H1 (cell line): ENCODE data around the gene OR2V2. TPM values are rescaled to one million over a fixed set of nuclear protein-coding genes. Genes with fewer than 3 reads are reported as not detected.

Experiments
- CTCF ChIA-PET: fragments of 300-600 bp; sonication (Branson Sonifier 250); formaldehyde crosslinking; loops from one replicate; lab custom pipeline; 2021; ENCODE audit not compliant: partially characterized antibody; lab: Charles Lee
- POLR2A ChIA-PET: fragments of 300-600 bp; sonication (Branson Sonifier 250); formaldehyde crosslinking; loops from one replicate; lab custom pipeline; 2021; ENCODE audit warnings: inconsistent platforms; ENCODE audit not compliant: partially characterized antibody; lab: Charles Lee
- DNase-seq, 2 experiments: peaks; one replicate each; pipeline versions ENCODE4 v3.0.0 to v3.0.0-alpha.2; 2010 to 2022; ENCODE audit warnings: low spot score in 2 of 2, low read depth in 1 of 2, mixed read lengths in 1 of 2
- FAIRE-seq: peaks from 2 replicates; lab custom pipeline; 2011; peaks lifted over from hg19 to GRCh38; lab: Jason Lieb, UNC
- H2AFZ ChIP-seq: 2 replicates; pipeline ENCODE4 v1.8.1; 2012; ENCODE audit warnings: low read length, inconsistent platforms
- H2AK5ac ChIP-seq: 2 replicates; pipeline ENCODE4 v1.6.1; 2013; ENCODE audit warnings: low read depth, low read length
- H2BK120ac ChIP-seq: replicated peaks from 2 replicates; pipeline ENCODE3; 2013; ENCODE audit warnings: low read depth, low read length, inconsistent platforms
- H2BK12ac ChIP-seq: 2 replicates; pipeline ENCODE4 v1.6.1; 2013; ENCODE audit warnings: low read depth, low read length
- H2BK15ac ChIP-seq: 2 replicates; pipeline ENCODE4 v1.6.1; 2013; ENCODE audit warnings: low read length
- H2BK20ac ChIP-seq: 2 replicates; pipeline ENCODE4 v1.6.1; 2013; ENCODE audit warnings: low read length
- H2BK5ac ChIP-seq: 2 replicates; pipeline ENCODE4 v1.6.1; 2013; ENCODE audit warnings: low read depth, low read length
- H3K14ac ChIP-seq: 2 replicates; pipeline ENCODE4 v1.6.1; 2013; ENCODE audit warnings: inconsistent platforms; ENCODE audit not compliant: insufficient read length
- H3K18ac ChIP-seq: 2 replicates; pipeline ENCODE4 v1.6.1; 2013; ENCODE audit warnings: low read length; ENCODE audit errors: extremely low read depth
- H3K23ac ChIP-seq: 2 replicates; pipeline ENCODE4 v1.6.1; 2013; ENCODE audit warnings: inconsistent platforms; ENCODE audit not compliant: insufficient read length
- H3K23me2 ChIP-seq: 2 replicates; pipeline ENCODE4 v1.6.1; 2013; ENCODE audit warnings: low read depth, low read length
- H3K27ac ChIP-seq: 2 replicates; pipeline ENCODE4 v1.6.1; 2011; ENCODE audit warnings: low read depth, low read length, inconsistent platforms
- H3K27me3 ChIP-seq, 4 experiments: replicated peaks in 1 of 4; 1 replicate in 1 of 4; 2 replicates in 3 of 4; pipeline versions ENCODE4 v1.6.1 to v1.8.1; 2011 to 2013; ENCODE audit warnings: low read length in 3 of 4, mild to moderate bottlenecking in 3 of 4, inconsistent platforms in 2 of 4, mixed read lengths in 2 of 4, moderate library complexity in 1 of 4; ENCODE audit not compliant: control insufficient read depth in 3 of 4, insufficient read depth in 3 of 4; ENCODE audit errors: extremely low read depth in 1 of 4
- H3K36me3 ChIP-seq, 4 experiments: 2 replicates each; pipeline versions ENCODE4 v1.6.1 to v1.8.1; 2011 to 2013; ENCODE audit warnings: mild to moderate bottlenecking in 4 of 4, low read length in 3 of 4, moderate library complexity in 2 of 4, control low read depth in 1 of 4, inconsistent platforms in 1 of 4; ENCODE audit not compliant: insufficient read depth in 4 of 4, control insufficient read depth in 2 of 4
- H3K4ac ChIP-seq: replicated peaks from 2 replicates; pipeline ENCODE3; 2013; ENCODE audit warnings: low read length, low read depth, mixed read lengths, inconsistent platforms; ENCODE audit not compliant: insufficient read length
- H3K4me1 ChIP-seq, 4 experiments: replicated peaks in 1 of 4; 1 replicate in 1 of 4; 2 replicates in 3 of 4; pipeline versions ENCODE4 v1.6.1 to v1.8.1; 2011 to 2013; ENCODE audit warnings: low read length in 3 of 4, inconsistent platforms in 2 of 4, mixed read lengths in 1 of 4; ENCODE audit not compliant: insufficient read depth in 4 of 4, control insufficient read depth in 3 of 4
- H3K4me2 ChIP-seq, 2 experiments: 2 replicates each; pipeline versions ENCODE4 v1.6.1 to v1.8.1; 2011 to 2013; ENCODE audit warnings: low read depth in 2 of 2, low read length in 2 of 2, control low read depth in 1 of 2, inconsistent platforms in 1 of 2, mild to moderate bottlenecking in 1 of 2; ENCODE audit not compliant: insufficient read depth in 1 of 2
- H3K4me3 ChIP-seq, 4 experiments: fragments of 200-600, 300-600 bp in 1 of 4; sonication (generic), shearing (Covaris generic), sonication (Bioruptor Twin) in 1 of 4; 2 replicates each; pipeline versions ENCODE4 v1.5.1 to v1.8.1; 2011 to 2016; ENCODE audit warnings: low read length in 4 of 4, low read depth in 3 of 4, control low read depth in 2 of 4, inconsistent platforms in 2 of 4, mild to moderate bottlenecking in 2 of 4, mixed read lengths in 1 of 4, moderate library complexity in 1 of 4; ENCODE audit not compliant: insufficient read depth in 2 of 4; ENCODE audit errors: extremely low read depth in 1 of 4
- H3K56ac ChIP-seq: replicated peaks from 2 replicates; pipeline ENCODE3; 2013; ENCODE audit warnings: low read depth, mild to moderate bottlenecking, mixed read lengths, low read length, inconsistent platforms; ENCODE audit not compliant: insufficient read length
- H3K79me1 ChIP-seq: 2 replicates; pipeline ENCODE4 v1.6.1; 2013; ENCODE audit warnings: low read depth, low read length, control low read depth
- H3K79me2 ChIP-seq, 2 experiments: 2 replicates each; pipeline versions ENCODE4 v1.6.1 to v1.8.1; 2012 to 2013; ENCODE audit warnings: low read length in 2 of 2, mild to moderate bottlenecking in 2 of 2, inconsistent platforms in 1 of 2; ENCODE audit not compliant: insufficient read depth in 2 of 2, control insufficient read depth in 1 of 2
- H3K9ac ChIP-seq, 4 experiments: replicated peaks in 1 of 4; 1 replicate in 1 of 4; 2 replicates in 3 of 4; pipeline versions ENCODE4 v1.6.1 to v1.8.1; 2011 to 2013; ENCODE audit warnings: low read depth in 3 of 4, low read length in 3 of 4, control low read depth in 2 of 4, mild to moderate bottlenecking in 2 of 4, moderate library complexity in 2 of 4, inconsistent platforms in 1 of 4; ENCODE audit errors: extremely low read depth in 1 of 4
- H3K9me3 ChIP-seq, 2 experiments: 2 replicates each; pipeline versions ENCODE4 v1.6.1 to v1.8.1; 2012 to 2013; ENCODE audit warnings: mild to moderate bottlenecking in 2 of 2, moderate library complexity in 2 of 2, control low read depth in 1 of 2, inconsistent platforms in 1 of 2, low read depth in 1 of 2, low read length in 1 of 2, mixed read lengths in 1 of 2; ENCODE audit not compliant: insufficient read depth in 2 of 2
- H4K20me1 ChIP-seq, 2 experiments: replicated peaks in 1 of 2; 2 replicates each; pipeline versions ENCODE3 to v1.8.1; 2011 to 2013; ENCODE audit warnings: inconsistent platforms in 2 of 2, low read length in 2 of 2, mild to moderate bottlenecking in 1 of 2; ENCODE audit not compliant: insufficient read depth in 2 of 2, control insufficient read depth in 1 of 2
- H4K5ac ChIP-seq: 2 replicates; pipeline ENCODE4 v1.6.1; 2013; ENCODE audit warnings: low read length, low read depth, mixed read lengths, inconsistent platforms; ENCODE audit not compliant: insufficient read length
- H4K8ac ChIP-seq: 2 replicates; pipeline ENCODE4 v1.8.0; 2013; ENCODE audit warnings: mild to moderate bottlenecking, moderate library complexity, low read length, inconsistent platforms; ENCODE audit not compliant: insufficient read depth; ENCODE audit errors: extremely low read depth
- H4K91ac ChIP-seq: replicated peaks from 2 replicates; pipeline ENCODE3; 2013; ENCODE audit warnings: low read length, mixed read lengths, inconsistent platforms; ENCODE audit not compliant: insufficient read length
- ASH2L ChIP-seq: fragments of 200-600, 300-600 bp; sonication (generic); IDR thresholded peaks from one replicate; pipeline ENCODE4 v1.7.1; 2017; ENCODE audit warnings: low read length
- BCL11A ChIP-seq, 2 experiments: IDR thresholded peaks; one replicate each; pipeline ENCODE4 v1.6.1; 2011; ENCODE audit warnings: low read depth in 2 of 2, low read length in 2 of 2, mild to moderate bottlenecking in 2 of 2
- CBX8 ChIP-seq: fragments of 300-800, 300-1000 bp; sonication (generic); IDR thresholded peaks from 2 replicates; pipeline ENCODE4 v1.7.1; 2016; ENCODE audit warnings: low read depth, low read length, borderline replicate concordance
- CEBPB ChIP-seq: IDR thresholded peaks from 2 replicates; pipeline ENCODE4 v1.6.1; 2012; ENCODE audit warnings: low read depth, low read length
- CTBP2 ChIP-seq: IDR thresholded peaks from 2 replicates; pipeline ENCODE4 v1.7.0; 2011; ENCODE audit warnings: borderline replicate concordance, mild to moderate bottlenecking, moderate library complexity, mixed read lengths, low read length; ENCODE audit not compliant: insufficient read depth, insufficient read length
- EZH2 ChIP-seq: fragments of 200-600 bp; sonication (generic); IDR thresholded peaks from 2 replicates; pipeline ENCODE4 v1.7.1; 2012; ENCODE audit warnings: low read depth, mild to moderate bottlenecking, moderate library complexity, low read length, inconsistent platforms; ENCODE audit not compliant: severe bottlenecking
- KDM4A ChIP-seq: IDR thresholded peaks from one replicate; pipeline ENCODE4 v1.7.1; 2012; ENCODE audit warnings: low read depth, mild to moderate bottlenecking, moderate library complexity, low read length, inconsistent platforms; ENCODE audit not compliant: severe bottlenecking
- POLR2A ChIP-seq, 2 experiments: IDR thresholded peaks; 1 replicate in 1 of 2; 2 replicates in 1 of 2; pipeline ENCODE4 v1.6.1; 2011; ENCODE audit warnings: low read depth in 2 of 2, low read length in 2 of 2, mild to moderate bottlenecking in 2 of 2; ENCODE audit errors: control extremely low read depth in 1 of 2
- SIRT6 ChIP-seq: IDR thresholded peaks from one replicate; pipeline ENCODE4 v1.7.1; 2012; ENCODE audit warnings: low read length, inconsistent platforms
- SP1 ChIP-seq: IDR thresholded peaks from 2 replicates; pipeline ENCODE4 v1.6.1; 2011; ENCODE audit warnings: low read depth, low read length
- SUZ12 ChIP-seq: fragments of 200-600 bp; sonication (generic); IDR thresholded peaks from 2 replicates; pipeline ENCODE4 v1.6.1; 2012; ENCODE audit warnings: mild to moderate bottlenecking, inconsistent platforms, low read length, moderate library complexity, mixed read lengths
- YY1 ChIP-seq: IDR thresholded peaks from 2 replicates; pipeline ENCODE4 v1.6.1; 2011; ENCODE audit warnings: low read depth, mild to moderate bottlenecking, low read length
- WGBS, 2 experiments: shearing (Covaris generic) in 1 of 2; methylation state at CpG; one replicate each; pipeline versions ENCODE4 v1.1.6 to v1.1.7; 2013 to 2015; ENCODE audit warnings: low lambda C conversion rate in 2 of 2, mixed read lengths in 2 of 2, inconsistent platforms in 1 of 2, low coverage in 1 of 2, missing lambda C conversion rate in 1 of 2; ENCODE audit not compliant: insufficient replicate concordance in 2 of 2, insufficient coverage in 1 of 2, insufficient read length in 1 of 2; ENCODE audit errors: extremely low coverage in 1 of 2, missing lambda C conversion rate in 1 of 2; 5-methylcytosine and 5-hydroxymethylcytosine counted together
- polyA plus RNA-seq, 7 experiments: library from polyadenylated mRNA; depleted of rRNA in 3 of 7; stranded (reverse) in 5 of 7; unstranded in 2 of 7; fragments of >200 nt in 5 of 7; fragments of 200-250 nt in 2 of 7; gene quantifications; 1 replicate in 5 of 7; 2 replicates in 1 of 7; 4 replicates in 1 of 7; pipeline versions ENCODE4 v1.2.1 to v1.2.3, GENCODE V29; 2011 to 2013; ENCODE audit warnings: missing spikeins in 2 of 7, mixed read lengths in 2 of 7
- total RNA-seq: library from RNA; stranded (reverse); fragmentation: NEBNext Ultra II Directional; extraction: Animal tissue kit (Norgen Biotek cat#: 25700); gene quantifications from 2 replicates; pipeline ENCODE4 v1.2.1, GENCODE V29; 2021
- TF ChIP-seq, protein P1 (sequence below): IDR thresholded peaks from 2 replicates; pipeline ENCODE4 v1.6.1; 2012; ENCODE audit warnings: inconsistent platforms

OR2V2 gene
- total and polyA plus RNA-seq, 2 of the 8 experiments (the other 6 are each of a cell fraction or from before 2014, with no cell fraction given): not detected

DNA sequence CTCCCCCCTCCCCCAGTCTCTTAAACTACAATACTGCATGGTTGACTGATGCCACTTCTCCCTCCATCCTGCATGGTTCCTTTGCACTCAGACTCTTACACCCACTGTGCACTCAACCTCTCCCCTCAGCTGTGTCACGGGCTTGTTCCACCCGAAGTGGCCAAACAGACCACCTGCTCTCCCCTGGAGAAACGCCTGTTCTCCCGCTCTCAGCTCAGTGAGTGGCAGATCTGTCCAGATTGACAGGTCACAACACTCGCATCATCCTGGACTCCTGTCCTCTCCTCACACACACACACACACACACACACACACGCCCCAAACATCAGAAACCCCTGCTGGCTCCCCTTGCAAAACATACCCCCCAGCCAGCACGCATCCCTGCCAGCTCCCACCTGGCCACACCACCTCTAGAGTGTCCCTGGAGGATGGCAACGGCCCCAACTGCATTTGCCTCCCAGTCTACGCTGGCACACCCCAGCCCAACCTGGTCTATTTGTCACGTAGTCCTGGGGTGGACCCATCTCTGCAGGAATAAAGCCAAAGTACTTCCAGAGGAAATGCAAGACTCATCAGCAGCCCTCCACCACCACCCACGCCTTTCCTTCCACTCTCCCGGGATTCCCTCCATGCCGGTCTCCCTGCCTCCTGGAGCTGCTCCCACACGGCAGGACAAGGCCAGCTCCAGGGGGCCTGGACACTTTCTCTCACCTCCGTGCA, 19.3 kb upstream of the OR2V2 start:
- peaks cover 3% of the 10 kb centered on the region; the same call in 1 of the 2 replicates for H3K23me2 ChIP-seq
- H3K27me3 ChIP-seq: 0 out of 7 replicates have a peak, but pooled peaks cover 0 to 3% (median 0%) of the 10 kb centered on the region in 4 experiments
- no peak overlapping the region for H2BK15ac ChIP-seq
- no peak overlapping the region for H2BK120ac ChIP-seq
- no peak overlapping the region for H4K5ac ChIP-seq
- peaks cover 0 to 5% of the 10 kb centered on the region in 2 experiments; a peak in 2 of 4 replicates for H3K9me3 ChIP-seq
- H2BK20ac ChIP-seq: no peak overlapping the region
- H3K4me2 ChIP-seq: no peak overlapping the region
- no peak for DNase-seq
- WGBS, 2 experiments: 89% methylated on average over 14 of the region's 15 CpGs; no CpG with 5 or more reads in 1 of the 2 experiments
- H3K27ac ChIP-seq: no peak overlapping the region
- no peak overlapping the region for H3K4me3 ChIP-seq
- no peaks in the 10 kb centered on the region for H4K20me1 ChIP-seq
- H2BK12ac ChIP-seq: no peak overlapping the region
- no peak overlapping the region for H3K56ac ChIP-seq
- H4K91ac ChIP-seq: no peak overlapping the region
- H3K36me3 ChIP-seq: no peaks in the 10 kb centered on the region
- no peak overlapping the region for H3K9ac ChIP-seq
- ChIA-PET CTCF (interaction anchor here (0.6 to 1.6 kb wide), 6 partner anchors 9 to 43 kb away, joined by 3 to 5 read pairs (median 4); no protein-coding TSS in a partner anchor), POLR2A (interaction anchor here (1.2 kb wide), 2 partner anchors 17 to 19 kb away, joined by 3 read pairs; no protein-coding TSS in a partner anchor)
- no peaks in the 10 kb centered on the region; a peak in 1 of 7 replicates for H3K4me1 ChIP-seq
- no peak overlapping the region for H3K23ac ChIP-seq
- no peak overlapping the region for H2BK5ac ChIP-seq
- H4K8ac ChIP-seq: no peak overlapping the region
- H2AFZ ChIP-seq: no peak overlapping the region
- no peak overlapping the region for H3K14ac ChIP-seq
- no peaks in the 10 kb centered on the region for H3K79me1 ChIP-seq
- no peak overlapping the region for H3K18ac ChIP-seq
- no peaks in the 10 kb centered on the region for H3K79me2 ChIP-seq
- H2AK5ac ChIP-seq: no peak overlapping the region
- H3K4ac ChIP-seq: no peak overlapping the region
- no peak for FAIRE-seq
- TF ChIP-seq KDM4A (no peak), CBX8 (no peak), SUZ12 (no peak), BCL11A (IDR thresholded peaks at IDR 0.05; ENCODE audit: low read depth in 2 of 2, low read length in 2 of 2) (no peak), EZH2 (no peak), CTBP2 (no peak), SIRT6 (no peak), SP1 (no peak), YY1 (no peak), POLR2A (IDR thresholded peaks at IDR 0.05; ENCODE audit: control extremely low read depth in 1 of 2, low read depth in 2 of 2, low read length in 2 of 2) (no peak), ASH2L (no peak), CEBPB (no peak)
- TF ChIP-seq, protein P1, sequence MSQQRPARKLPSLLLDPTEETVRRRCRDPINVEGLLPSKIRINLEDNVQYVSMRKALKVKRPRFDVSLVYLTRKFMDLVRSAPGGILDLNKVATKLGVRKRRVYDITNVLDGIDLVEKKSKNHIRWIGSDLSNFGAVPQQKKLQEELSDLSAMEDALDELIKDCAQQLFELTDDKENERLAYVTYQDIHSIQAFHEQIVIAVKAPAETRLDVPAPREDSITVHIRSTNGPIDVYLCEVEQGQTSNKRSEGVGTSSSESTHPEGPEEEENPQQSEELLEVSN: no peak
